GM23338 (cell line): ENCODE measurements around the gene AHDC1. TPM values are rescaled to one million over a fixed set of nuclear protein-coding genes. Genes with fewer than 3 reads are reported as not detected.

Source experiments
- ATAC-seq: fragments of 200-7000 bp; cut with Tn5 transposase; 3 replicates; pipeline ENCODE4 v1.9.1; 2020
- DNase-seq: peaks from one replicate; pipeline ENCODE4 v3.0.0-alpha.2; 2015; ENCODE audit warnings: low spot score
- H2AFZ ChIP-seq: fragments of 200-600 bp; sonication (generic); 2 replicates; pipeline ENCODE4 v1.8.0; 2016; ENCODE audit warnings: antibody characterized with exemption, mild to moderate bottlenecking, moderate library complexity
- H3F3A ChIP-seq: fragments of 200-600 bp; sonication (generic); replicated peaks from 2 replicates; pipeline ENCODE4 v1.8.0; 2017; ENCODE audit warnings: antibody characterized with exemption, mixed run types, low read depth
- H3K27ac ChIP-seq: fragments of 200-600 bp; sonication (generic); 2 replicates; pipeline ENCODE4 v1.6.1; 2016; ENCODE audit warnings: low read depth
- H3K27me3 ChIP-seq: fragments of 200-600 bp; sonication (generic); 2 replicates; pipeline ENCODE4 v1.8.0; 2016; ENCODE audit warnings: mild to moderate bottlenecking, mixed run types, moderate library complexity; ENCODE audit not compliant: insufficient read depth
- H3K36me3 ChIP-seq: fragments of 200-600 bp; sonication (generic); 2 replicates; pipeline ENCODE4 v1.8.0; 2016; ENCODE audit warnings: mild to moderate bottlenecking; ENCODE audit not compliant: insufficient read depth
- H3K4me1 ChIP-seq: fragments of 200-600 bp; sonication (generic); 2 replicates; pipeline ENCODE4 v1.8.0; 2016; ENCODE audit warnings: mild to moderate bottlenecking, moderate library complexity; ENCODE audit not compliant: insufficient read depth
- H3K4me2 ChIP-seq: fragments of 200-600 bp; sonication (generic); 2 replicates; pipeline ENCODE4 v1.7.1; 2017; ENCODE audit warnings: mixed run types
- H3K4me3 ChIP-seq: fragments of 200-600 bp; sonication (generic); 2 replicates; pipeline ENCODE4 v1.6.1; 2016; ENCODE audit warnings: mixed run types
- H3K79me2 ChIP-seq: fragments of 200-600 bp; sonication (generic); replicated peaks from 2 replicates; pipeline ENCODE4 v1.8.0; 2017; ENCODE audit warnings: mild to moderate bottlenecking; ENCODE audit not compliant: insufficient read depth
- H3K9me2 ChIP-seq: fragments of 200-600 bp; sonication (generic); 2 replicates; pipeline ENCODE4 v1.8.0; 2017; ENCODE audit not compliant: insufficient read depth
- H4K20me1 ChIP-seq: fragments of 200-600 bp; sonication (generic); replicated peaks from 2 replicates; pipeline ENCODE4 v1.8.0; 2017; ENCODE audit warnings: mild to moderate bottlenecking; ENCODE audit not compliant: insufficient read depth
- H3K27ac Mint-ChIP-seq: 2 replicates; pipeline ENCODE4 v1.8.0; 2020; ENCODE audit warnings: inconsistent platforms, mild to moderate bottlenecking, moderate library complexity, mixed read lengths
- H3K27me3 Mint-ChIP-seq: 3 replicates; pipeline ENCODE4 v1.8.0; 2022; ENCODE audit warnings: low read depth, mild to moderate bottlenecking, moderate library complexity, mixed read lengths, inconsistent platforms; ENCODE audit not compliant: insufficient read depth, poor library complexity
- H3K36me3 Mint-ChIP-seq: 3 replicates; pipeline ENCODE4 v1.8.0; 2021; ENCODE audit warnings: low read depth, mild to moderate bottlenecking, inconsistent platforms, moderate library complexity, mixed read lengths
- H3K4me1 Mint-ChIP-seq: 3 replicates; pipeline ENCODE4 v1.8.0; 2020; ENCODE audit warnings: mild to moderate bottlenecking, inconsistent platforms, mixed read lengths
- H3K4me3 Mint-ChIP-seq: 3 replicates; pipeline ENCODE4 v1.8.0; 2021; ENCODE audit warnings: moderate library complexity, mild to moderate bottlenecking, inconsistent platforms, mixed read lengths
- H3K9me3 Mint-ChIP-seq: 3 replicates; pipeline ENCODE4 v1.8.0; 2020; ENCODE audit warnings: moderate library complexity, mild to moderate bottlenecking, inconsistent platforms, mixed read lengths
- CREB1 ChIP-seq: fragments of 250-450 bp; sonication (Bioruptor Pico); IDR thresholded peaks from 2 replicates; pipeline ENCODE4 v1.5.0; 2020; ENCODE audit warnings: low read depth, mild to moderate bottlenecking, moderate library complexity
- EZH2 ChIP-seq: fragments of 200-600 bp; sonication (generic); IDR thresholded peaks from one replicate; pipeline ENCODE4 v1.8.0; 2017; ENCODE audit warnings: antibody characterized with exemption, mild to moderate bottlenecking, low read depth; ENCODE audit not compliant: unreplicated experiment
- EZH2phosphoT487 ChIP-seq: fragments of 200-600 bp; sonication (generic); IDR thresholded peaks from one replicate; pipeline ENCODE4 v1.8.1; 2018; ENCODE audit warnings: antibody characterized with exemption; ENCODE audit not compliant: unreplicated experiment
- NANOG ChIP-seq: IDR thresholded peaks from 2 replicates; pipeline ENCODE4 v1.6.1; 2016; ENCODE audit warnings: antibody characterized with exemption, borderline replicate concordance
- REST ChIP-seq: IDR thresholded peaks from one replicate; pipeline ENCODE4 v1.6.1; 2018; ENCODE audit warnings: antibody characterized with exemption; ENCODE audit not compliant: unreplicated experiment
- STAT1 ChIP-seq: IDR thresholded peaks from one replicate; pipeline ENCODE4 v1.6.1; 2016; ENCODE audit warnings: antibody characterized with exemption; ENCODE audit not compliant: unreplicated experiment
- ZNF114 ChIP-seq: fragments of 250-450 bp; sonication (Bioruptor Pico); IDR thresholded peaks from 2 replicates; pipeline ENCODE4 v1.5.0; 2020; ENCODE audit warnings: mild to moderate bottlenecking, moderate library complexity
- ZNF331 ChIP-seq: fragments of 250-450 bp; sonication (Bioruptor Pico); IDR thresholded peaks from 2 replicates; pipeline ENCODE4 v1.5.0; 2020; ENCODE audit warnings: low read depth, mild to moderate bottlenecking, moderate library complexity
- polyA plus RNA-seq: library from polyadenylated mRNA; unstranded; fragments of >200 nt; fragmentation: Nextera tagmentation; extraction: Ambion mirVana; gene quantifications from 2 replicates; pipeline ENCODE4 v1.2.1, GENCODE V29; 2016
- total RNA-seq: library from RNA; depleted of rRNA; stranded (reverse); fragments of >200 nt; shearing (Covaris generic); gene quantifications from 2 replicates; pipeline ENCODE4 v1.2.3, GENCODE V29; 2014
- TF ChIP-seq, protein P1 (sequence below), 2 experiments: fragments of 200-600 bp in 1 of 2; sonication (generic) in 1 of 2; conservative IDR thresholded peaks; 2 replicates each; pipeline versions ENCODE4 v1.5.1 to v1.6.1; 2016 to 2017; ENCODE audit warnings: antibody characterized with exemption in 2 of 2, low read depth in 2 of 2, mild to moderate bottlenecking in 2 of 2, moderate library complexity in 1 of 2

Gene AHDC1
- total and polyA plus RNA-seq, 2 experiments from 2014 or later: 8.3 to 22.2 TPM

DNA sequence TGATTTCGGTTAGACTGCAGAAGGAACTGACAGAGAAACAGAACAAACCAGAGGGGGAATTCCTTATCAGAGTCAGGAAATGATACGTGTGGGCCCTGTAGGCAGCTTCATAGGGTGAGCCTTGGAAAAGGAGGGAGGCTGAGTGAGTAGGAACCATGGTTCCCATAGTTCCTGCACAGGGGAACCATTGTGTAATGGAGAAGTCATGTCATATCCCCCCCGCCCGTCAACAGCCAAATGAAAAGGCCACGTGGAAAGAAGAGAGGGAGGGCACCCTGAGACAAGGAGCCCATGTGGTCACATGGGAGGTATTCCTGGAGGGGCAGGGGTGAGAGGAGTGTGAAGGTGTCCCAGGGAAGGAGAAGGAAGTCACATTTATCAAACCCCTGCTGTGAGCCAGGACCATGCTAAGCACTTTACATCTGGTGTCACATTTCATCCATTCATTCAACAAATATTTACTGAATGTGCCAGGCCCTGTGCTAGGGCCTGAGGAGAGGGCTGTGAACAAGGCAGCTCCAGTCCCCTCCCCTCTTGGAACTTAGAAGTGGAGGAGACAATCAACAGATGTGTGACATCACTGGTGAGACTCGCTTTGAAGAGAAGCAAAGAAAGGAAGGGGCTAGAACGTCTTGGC lies 46.7 kb upstream of the AHDC1 start:
- Histone ChIP-seq H2AFZ (peak overlapping the region; percentile 16), H3K4me1 (peaks cover 19% of the 10 kb centered on the region), H3F3A (peaks cover 9% of the 10 kb centered on the region; the same call in 1 of the 2 replicates), H3K36me3 (no peaks in the 10 kb centered on the region), H3K9me2 (no peaks in the 10 kb centered on the region; the same call in 1 of the 2 replicates), H3K4me3 (no peak overlapping the region), H3K27me3 (no peaks in the 10 kb centered on the region), H3K79me2 (no peaks in the 10 kb centered on the region), H3K4me2 (no peak overlapping the region), H3K27ac (no peak overlapping the region), H4K20me1 (no peaks in the 10 kb centered on the region)
- TF ChIP-seq CREB1: peak; percentile 45; the same call in 1 of the 2 replicates
- TF ChIP-seq, protein P1, sequence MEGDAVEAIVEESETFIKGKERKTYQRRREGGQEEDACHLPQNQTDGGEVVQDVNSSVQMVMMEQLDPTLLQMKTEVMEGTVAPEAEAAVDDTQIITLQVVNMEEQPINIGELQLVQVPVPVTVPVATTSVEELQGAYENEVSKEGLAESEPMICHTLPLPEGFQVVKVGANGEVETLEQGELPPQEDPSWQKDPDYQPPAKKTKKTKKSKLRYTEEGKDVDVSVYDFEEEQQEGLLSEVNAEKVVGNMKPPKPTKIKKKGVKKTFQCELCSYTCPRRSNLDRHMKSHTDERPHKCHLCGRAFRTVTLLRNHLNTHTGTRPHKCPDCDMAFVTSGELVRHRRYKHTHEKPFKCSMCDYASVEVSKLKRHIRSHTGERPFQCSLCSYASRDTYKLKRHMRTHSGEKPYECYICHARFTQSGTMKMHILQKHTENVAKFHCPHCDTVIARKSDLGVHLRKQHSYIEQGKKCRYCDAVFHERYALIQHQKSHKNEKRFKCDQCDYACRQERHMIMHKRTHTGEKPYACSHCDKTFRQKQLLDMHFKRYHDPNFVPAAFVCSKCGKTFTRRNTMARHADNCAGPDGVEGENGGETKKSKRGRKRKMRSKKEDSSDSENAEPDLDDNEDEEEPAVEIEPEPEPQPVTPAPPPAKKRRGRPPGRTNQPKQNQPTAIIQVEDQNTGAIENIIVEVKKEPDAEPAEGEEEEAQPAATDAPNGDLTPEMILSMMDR (conservative IDR thresholded peaks at IDR 0.05; ENCODE audit: low read depth in 2 of 2): no peak
- Mint-ChIP-seq H3K9me3 (no peaks in the 10 kb centered on the region), H3K4me1 (peaks cover 27% of the 10 kb centered on the region), H3K36me3 (no peaks in the 10 kb centered on the region), H3K4me3 (no peak overlapping the region), H3K27ac (no peak overlapping the region), H3K27me3 (peaks cover 4% of the 10 kb centered on the region)
- peak; percentile 69 for ATAC-seq
- peak; percentile 80 for DNase-seq

- H3F3A ChIP-seq: peaks cover 9% of the 10 kb centered on the region; the same call in 1 of the 2 replicates
- H3K4me2 ChIP-seq: no peak overlapping the region
- no peaks in the 10 kb centered on the region for H4K20me1 ChIP-seq
- peaks cover 2% of the 10 kb centered on the region for H3K27me3 Mint-ChIP-seq
- no peak overlapping the region for H3K27ac ChIP-seq
- no peak overlapping the region for H3K27ac Mint-ChIP-seq
- no peaks in the 10 kb centered on the region for H3K27me3 ChIP-seq
- no peak overlapping the region for H3K4me3 Mint-ChIP-seq
- TF ChIP-seq CREB1 (no peak), STAT1 (no peak), NANOG (no peak), EZH2 (no peak), ZNF331 (CRISPR knock-in tag) (no peak), ZNF114 (CRISPR knock-in tag) (no peak), REST (no peak), EZH2phosphoT487 (no peak)
- no peaks in the 10 kb centered on the region for H3K79me2 ChIP-seq
- no peaks in the 10 kb centered on the region for H3K9me3 Mint-ChIP-seq
- H3K4me3 ChIP-seq: no peak overlapping the region
- DNase-seq (no peak), ATAC-seq (no peak)
- no peaks in the 10 kb centered on the region for H3K36me3 Mint-ChIP-seq
- H3K36me3 ChIP-seq: no peaks in the 10 kb centered on the region
- H3K9me2 ChIP-seq: no peaks in the 10 kb centered on the region; the same call in 1 of the 2 replicates
- peaks cover 15% of the 10 kb centered on the region for H3K4me1 ChIP-seq
- peaks cover 22% of the 10 kb centered on the region for H3K4me1 Mint-ChIP-seq
- peak overlapping the region; percentile 16 for H2AFZ ChIP-seq
Measured at GRCh38 chr1:27650171-27650538, 46.2 kb upstream of the AHDC1 start.
